GM23248 (cell line): Measurements from ENCODE around the gene FAXC.

Source experiments
- EZH2 ChIP-seq: fragments of 200-600 bp; sonication (generic); IDR thresholded peaks from 2 replicates; pipeline ENCODE4 v1.6.1; 2018; ENCODE audit warnings: antibody characterized with exemption, mild to moderate bottlenecking; ENCODE audit not compliant: insufficient read depth, poor library complexity, severe bottlenecking
- EZH2phosphoT487 ChIP-seq: fragments of 200-600 bp; sonication (generic); IDR thresholded peaks from 2 replicates; pipeline ENCODE4 v1.6.1; 2018; ENCODE audit warnings: antibody characterized with exemption, moderate library complexity, mild to moderate bottlenecking, low read depth; ENCODE audit not compliant: insufficient read depth

GRCh38 chr6:99397287-99397686, 47.8 kb upstream of the FAXC start:
- no peak for TF ChIP-seq EZH2
- TF ChIP-seq EZH2phosphoT487: no peak
